Panc1 (cell line): ENCODE measurements around the gene C20orf202. TPM values are rescaled to one million over a fixed set of nuclear protein-coding genes. Genes with fewer than 3 reads are reported as not detected.

Source experiments
- ATAC-seq: fragments of 200-7000 bp; cut with Tn5 transposase; 2 replicates; pipeline ENCODE4 v1.9.1; 2020; ENCODE audit warnings: mild to moderate bottlenecking, moderate library complexity
- BruUV-seq: library from RNA; stranded (reverse); fragments of 400-500 nt; replicated peaks from 2 replicates; lab custom pipeline; 2021; lab: Mats Ljungman, UMichigan
- CTCF ChIA-PET: fragments of 300-600 bp; sonication (Branson Sonifier 250); formaldehyde crosslinking; loops from one replicate; lab custom pipeline; 2022; ENCODE audit warnings: antibody characterized with exemption; lab: Charles Lee
- POLR2A ChIA-PET: fragments of 300-600 bp; sonication (Branson Sonifier 250); formaldehyde crosslinking; loops from one replicate; lab custom pipeline; 2022; ENCODE audit warnings: antibody characterized with exemption; lab: Charles Lee
- DNase-seq: peaks from one replicate; pipeline ENCODE4 v3.0.0-alpha.2; 2010; ENCODE audit warnings: low read depth, low spot score
- H3K27ac ChIP-seq: 2 replicates; pipeline ENCODE4 v1.5.1; 2011; ENCODE audit warnings: mild to moderate bottlenecking, low read length, inconsistent platforms
- H3K27me3 ChIP-seq: fragments of 200-500 bp; sonication (Bioruptor generic); 2 replicates; pipeline ENCODE4 v1.6.0; 2014; ENCODE audit warnings: low read length, inconsistent platforms; ENCODE audit not compliant: control insufficient read depth, insufficient read depth
- H3K36me3 ChIP-seq: fragments of 200-500 bp; sonication (Bioruptor generic); 2 replicates; pipeline ENCODE4 v1.5.1; 2014; ENCODE audit warnings: inconsistent platforms, mild to moderate bottlenecking, low read length, moderate library complexity; ENCODE audit not compliant: control insufficient read depth, insufficient read depth
- H3K4me1 ChIP-seq: 2 replicates; pipeline ENCODE4 v1.5.1; 2011; ENCODE audit warnings: inconsistent platforms, mild to moderate bottlenecking, low read length, moderate library complexity; ENCODE audit not compliant: control insufficient read depth, insufficient read depth
- H3K4me3 ChIP-seq, 2 experiments: 2 replicates each; pipeline ENCODE4 v1.5.1; 2011 to 2012; ENCODE audit warnings: low read depth in 2 of 2, low read length in 2 of 2, mild to moderate bottlenecking in 2 of 2, inconsistent platforms in 1 of 2, moderate library complexity in 1 of 2
- H3K9me3 ChIP-seq: fragments of 200-500 bp; sonication (Bioruptor generic); 2 replicates; pipeline ENCODE4 v1.5.1; 2014; ENCODE audit warnings: low read depth, mild to moderate bottlenecking, inconsistent platforms, low read length, moderate library complexity; ENCODE audit not compliant: control insufficient read depth, insufficient read depth
- POLR2AphosphoS5 ChIP-seq: IDR thresholded peaks from 2 replicates; pipeline ENCODE4 v1.6.1; 2012; ENCODE audit warnings: mild to moderate bottlenecking, low read depth, low read length, moderate library complexity
- REST ChIP-seq, 2 experiments: IDR thresholded peaks; 2 replicates each; pipeline ENCODE4 v1.6.1; 2011 to 2012; ENCODE audit warnings: low read depth in 2 of 2, control low read depth in 1 of 2, low read length in 1 of 2, mild to moderate bottlenecking in 1 of 2, moderate library complexity in 1 of 2; ENCODE audit not compliant: insufficient read depth in 1 of 2
- SIN3A ChIP-seq: IDR thresholded peaks from 2 replicates; pipeline ENCODE4 v1.6.1; 2012; ENCODE audit warnings: low read depth, mild to moderate bottlenecking, low read length, moderate library complexity, borderline replicate concordance; ENCODE audit not compliant: insufficient read depth
- TCF7L2 ChIP-seq: IDR thresholded peaks from 2 replicates; pipeline ENCODE4 v1.6.1; 2011; ENCODE audit warnings: mild to moderate bottlenecking, low read depth, low read length, inconsistent platforms
- in situ Hi-C: cut with HindIII; loops from 2 replicates; pipeline ENCODE4 v1.10.0; 2016; ENCODE audit warnings: low sequenced_read_pairs, low pct_unique_long_range_greater_than_20kb
- intact Hi-C: fragments of 100-400 bp; cut with micrococcal nuclease; formaldehyde crosslinking; loops from one replicate; pipeline ENCODE4 v1.10.0; 2022; ENCODE audit not compliant: unreplicated experiment
- total RNA-seq: library from RNA; stranded (reverse); gene quantifications from one replicate; pipeline ENCODE4 v1.2.1, GENCODE V29; 2021; ENCODE audit not compliant: unreplicated experiment
- TF ChIP-seq, protein P1 (sequence below): fragments of 450-650 bp; IDR thresholded peaks from 2 replicates; pipeline ENCODE4 v1.5.1; 2017; ENCODE audit warnings: mild to moderate bottlenecking

The C20orf202 gene
- total RNA-seq, 1 experiment from 2014 or later: not detected

DNA sequence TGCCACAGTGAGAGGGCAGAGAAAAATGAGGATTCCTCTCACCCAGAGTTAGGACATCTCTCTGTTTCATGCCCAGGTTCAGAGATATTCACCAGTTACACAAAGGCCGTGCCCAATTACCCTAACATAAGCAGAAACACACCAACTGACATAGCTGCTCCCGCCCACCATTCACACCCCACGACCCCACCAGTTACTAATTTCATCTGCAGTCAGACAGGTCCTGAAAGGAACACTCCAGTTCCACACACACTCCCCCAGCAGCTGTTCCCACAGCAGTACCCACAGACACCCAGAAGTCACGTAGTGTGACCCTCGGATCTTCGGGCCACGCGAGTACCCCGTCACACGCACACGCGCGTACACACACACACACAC is 19.0 kb upstream of the C20orf202 start:
- intact Hi-C loops: no loop called here
- ChIA-PET CTCF (no interaction called here), POLR2A (no interaction called here)
- no peaks in the 10 kb centered on the region for H3K9me3 ChIP-seq
- BruUV-seq: no TSS peak
- H3K4me1 ChIP-seq: peaks cover 3% of the 10 kb centered on the region; the same call in 1 of the 2 replicates
- no peak overlapping the region for H3K27ac ChIP-seq
- H3K36me3 ChIP-seq: no peaks in the 10 kb centered on the region
- no peak for TF ChIP-seq TCF7L2
- TF ChIP-seq SIN3A: no peak
- peaks cover 7% of the 10 kb centered on the region for H3K27me3 ChIP-seq
- H3K4me3 ChIP-seq: no peak overlapping the region
- in situ Hi-C loops: no loop called here
- DNase-seq (no peak), ATAC-seq (no peak)

DNA sequence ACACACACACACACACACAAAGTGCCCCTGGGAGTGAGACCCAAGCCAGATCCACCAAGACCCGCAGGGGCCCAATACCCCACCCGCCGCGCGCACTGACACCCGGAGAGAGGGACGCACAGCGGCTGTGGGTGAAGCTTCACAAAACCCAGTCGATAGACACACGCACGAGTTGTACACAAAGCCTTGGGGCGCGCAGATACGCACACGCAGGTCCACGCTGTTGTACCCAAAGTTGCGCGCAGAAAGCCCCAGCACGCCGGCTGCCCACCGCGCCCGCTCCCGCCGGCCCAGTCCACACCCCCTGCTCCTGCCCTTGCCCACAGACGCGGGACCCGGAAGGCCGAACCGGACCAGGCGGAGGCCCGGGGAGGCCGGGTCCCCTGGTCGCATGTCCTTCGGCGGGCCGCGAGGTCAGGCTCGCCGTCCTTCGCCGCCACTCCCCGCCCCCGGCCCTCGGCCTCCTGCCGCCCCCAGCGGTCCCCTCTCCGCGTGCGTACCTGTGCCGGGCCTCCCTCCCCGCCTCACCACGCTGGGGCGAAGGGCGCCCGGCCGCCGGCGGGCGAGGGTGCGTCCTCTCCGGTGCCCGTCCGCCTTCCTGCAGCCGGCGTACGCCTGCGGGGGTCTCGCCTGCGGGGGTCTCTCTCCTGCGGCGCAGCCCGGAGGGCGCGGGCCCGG is 18.5 kb upstream of the C20orf202 start, which contains the start of gene TMEM74B:
TSS of gene TMEM74B (minus strand) at position 344 of the 678 bp plus-strand sequence. CDS start 1,180 bp downstream, outside the sequence.
- Histone ChIP-seq H3K27ac (no peak within 1 kb of the TSS), H3K4me3 (peak within 1 kb of the TSS; percentile 29 to 36), H3K36me3 (no peaks in the 10 kb centered on the region), H3K27me3 (peaks cover 12% of the 10 kb centered on the region), H3K9me3 (no peaks in the 10 kb centered on the region), H3K4me1 (peaks cover 3% of the 10 kb centered on the region; the same call in 1 of the 2 replicates)
- BruUV-seq: no TSS peak
- intact Hi-C loops: no loop called here
- peak; percentile 46 for ATAC-seq
- in situ Hi-C loops: no loop called here
- POLR2A ChIA-PET: no interaction called here
- TF ChIP-seq POLR2AphosphoS5 (no peak), REST (IDR thresholded peaks at IDR 0.05; ENCODE audit: insufficient read depth in 1 of 2, low read depth in 2 of 2, low read length in 1 of 2) (no peak), SIN3A (no peak), TCF7L2 (no peak)
- TF ChIP-seq, protein P1, sequence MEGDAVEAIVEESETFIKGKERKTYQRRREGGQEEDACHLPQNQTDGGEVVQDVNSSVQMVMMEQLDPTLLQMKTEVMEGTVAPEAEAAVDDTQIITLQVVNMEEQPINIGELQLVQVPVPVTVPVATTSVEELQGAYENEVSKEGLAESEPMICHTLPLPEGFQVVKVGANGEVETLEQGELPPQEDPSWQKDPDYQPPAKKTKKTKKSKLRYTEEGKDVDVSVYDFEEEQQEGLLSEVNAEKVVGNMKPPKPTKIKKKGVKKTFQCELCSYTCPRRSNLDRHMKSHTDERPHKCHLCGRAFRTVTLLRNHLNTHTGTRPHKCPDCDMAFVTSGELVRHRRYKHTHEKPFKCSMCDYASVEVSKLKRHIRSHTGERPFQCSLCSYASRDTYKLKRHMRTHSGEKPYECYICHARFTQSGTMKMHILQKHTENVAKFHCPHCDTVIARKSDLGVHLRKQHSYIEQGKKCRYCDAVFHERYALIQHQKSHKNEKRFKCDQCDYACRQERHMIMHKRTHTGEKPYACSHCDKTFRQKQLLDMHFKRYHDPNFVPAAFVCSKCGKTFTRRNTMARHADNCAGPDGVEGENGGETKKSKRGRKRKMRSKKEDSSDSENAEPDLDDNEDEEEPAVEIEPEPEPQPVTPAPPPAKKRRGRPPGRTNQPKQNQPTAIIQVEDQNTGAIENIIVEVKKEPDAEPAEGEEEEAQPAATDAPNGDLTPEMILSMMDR: no peak
- CTCF ChIA-PET: interaction anchor here (0.6 to 0.7 kb wide), 4 partner anchors 222 to 1278 kb away, joined by 3 to 6 read pairs (median 4); no protein-coding TSS in a partner anchor
- no peak for DNase-seq

- Histone ChIP-seq H3K9me3 (no peaks in the 10 kb centered on the region), H3K27me3 (peaks cover 12% of the 10 kb centered on the region), H3K4me1 (peaks cover 3% of the 10 kb centered on the region; the same call in 1 of the 2 replicates), H3K27ac (no peak overlapping the region), H3K4me3 (peak overlapping the region; percentile 29 to 36), H3K36me3 (no peaks in the 10 kb centered on the region)
- no peak for DNase-seq
- in situ Hi-C loops (no loop called here), intact Hi-C loops (no loop called here)
- CTCF ChIA-PET: interaction anchor here (0.5 to 0.7 kb wide), 5 partner anchors 221 to 1278 kb away, joined by 3 to 6 read pairs (median 4); no protein-coding TSS in a partner anchor
- peak; percentile 57 for ATAC-seq
- TF ChIP-seq POLR2AphosphoS5: no peak
- TF ChIP-seq, protein P1: no peak
- POLR2A ChIA-PET: no interaction called here
- no TSS peak for BruUV-seq
These were observed 17.9 kb upstream of the C20orf202 start for GRCh38 chr20:1185316-1185741.
